Neuronal stem cell (in vitro differentiated cells): ENCODE results near the gene PAQR5.
A peak's percentile ranks its signal among the peaks of the same experiment; 100 is the strongest.

Experiments
- DNase-seq: peaks from one replicate; pipeline ENCODE4 v3.0.0-alpha.2; 2013; ENCODE audit warnings: low spot score
- H2AFZ ChIP-seq: one replicate; pipeline ENCODE4 v1.6.1; 2013; ENCODE audit warnings: mild to moderate bottlenecking, low read length, inconsistent platforms
- H2AK5ac ChIP-seq: 2 replicates; pipeline ENCODE4 v1.6.1; 2013; ENCODE audit warnings: low read depth, mild to moderate bottlenecking, inconsistent platforms, low read length, moderate library complexity, mixed read lengths
- H2BK120ac ChIP-seq: 2 replicates; pipeline ENCODE4 v1.6.1; 2013; ENCODE audit warnings: low read depth, mild to moderate bottlenecking, inconsistent platforms, low read length, moderate library complexity, mixed read lengths
- H2BK12ac ChIP-seq: one replicate; pipeline ENCODE4 v1.6.1; 2013; ENCODE audit warnings: low read length, inconsistent platforms
- H2BK15ac ChIP-seq: 2 replicates; pipeline ENCODE4 v1.6.1; 2013; ENCODE audit warnings: mild to moderate bottlenecking, low read length, inconsistent platforms, mixed read lengths
- H2BK5ac ChIP-seq: one replicate; pipeline ENCODE4 v1.6.1; 2013; ENCODE audit warnings: inconsistent platforms, mild to moderate bottlenecking, low read length, moderate library complexity
- H3K14ac ChIP-seq: one replicate; pipeline ENCODE4 v1.6.1; 2013; ENCODE audit warnings: low read length, inconsistent platforms
- H3K18ac ChIP-seq: 2 replicates; pipeline ENCODE4 v1.6.1; 2013; ENCODE audit warnings: low read length, inconsistent platforms
- H3K23ac ChIP-seq: 2 replicates; pipeline ENCODE4 v1.6.1; 2013; ENCODE audit warnings: low read depth, mild to moderate bottlenecking, mixed read lengths, low read length, inconsistent platforms; ENCODE audit not compliant: poor library complexity
- H3K27ac ChIP-seq: replicated peaks from 3 replicates; pipeline ENCODE4 v1.5.1; 2013; ENCODE audit warnings: low read length, inconsistent platforms
- H3K27me3 ChIP-seq, 3 experiments: 2 replicates each; pipeline ENCODE4 v1.6.1; 2013; ENCODE audit warnings: low read length in 3 of 3, mild to moderate bottlenecking in 2 of 3, inconsistent platforms in 1 of 3, low read depth in 1 of 3, mixed read lengths in 1 of 3, moderate library complexity in 1 of 3; ENCODE audit not compliant: control insufficient read depth in 3 of 3, insufficient read depth in 3 of 3
- H3K36me3 ChIP-seq, 2 donors: replicated peaks in 1 of 2; 2 replicates each; pipeline ENCODE4 v1.6.1; 2013; ENCODE audit warnings: low read length in 2 of 2; ENCODE audit not compliant: control insufficient read depth in 2 of 2, insufficient read depth in 2 of 2
- H3K4ac ChIP-seq: 2 replicates; pipeline ENCODE4 v1.6.1; 2013; ENCODE audit warnings: inconsistent platforms, mild to moderate bottlenecking, low read length, moderate library complexity
- H3K4me1 ChIP-seq, 2 donors: 1 replicate in 1 of 2; 2 replicates in 1 of 2; pipeline ENCODE4 v1.6.1; 2013; ENCODE audit warnings: low read length in 2 of 2, low read depth in 1 of 2; ENCODE audit not compliant: control insufficient read depth in 2 of 2, insufficient read depth in 1 of 2
- H3K4me2 ChIP-seq: one replicate; pipeline ENCODE4 v1.6.1; 2013; ENCODE audit warnings: mild to moderate bottlenecking, low read length, inconsistent platforms; ENCODE audit not compliant: insufficient read depth, poor library complexity, severe bottlenecking
- H3K4me3 ChIP-seq, 2 donors: 2 replicates each; pipeline ENCODE4 v1.5.1; 2013; ENCODE audit warnings: low read length in 2 of 2, mild to moderate bottlenecking in 2 of 2, inconsistent platforms in 1 of 2, moderate library complexity in 1 of 2
- H3K79me1 ChIP-seq: one replicate; pipeline ENCODE4 v1.6.1; 2013; ENCODE audit warnings: low read depth, mild to moderate bottlenecking, inconsistent platforms, low read length, moderate library complexity
- H3K9ac ChIP-seq: one replicate; pipeline ENCODE4 v1.6.1; 2013; ENCODE audit warnings: mild to moderate bottlenecking, low read depth, low read length, inconsistent platforms; ENCODE audit not compliant: poor library complexity
- H3K9me3 ChIP-seq, 2 donors: replicated peaks in 1 of 2; 2 replicates each; pipeline versions ENCODE3 to v1.6.1; 2013; ENCODE audit warnings: low read length in 2 of 2, mild to moderate bottlenecking in 2 of 2, inconsistent platforms in 1 of 2, low read depth in 1 of 2, mixed read lengths in 1 of 2, moderate library complexity in 1 of 2; ENCODE audit not compliant: control insufficient read depth in 2 of 2, insufficient read depth in 1 of 2
- H4K8ac ChIP-seq: one replicate; pipeline ENCODE4 v1.6.1; 2013; ENCODE audit warnings: low read depth, mild to moderate bottlenecking, inconsistent platforms, low read length, moderate library complexity
- H4K91ac ChIP-seq: one replicate; pipeline ENCODE4 v1.6.1; 2013; ENCODE audit warnings: low read length, low read depth, mild to moderate bottlenecking, inconsistent platforms; ENCODE audit not compliant: poor library complexity
- WGBS, 2 donors: extraction: QIAGEN DNeasy Blood & Tissue Kit; methylation state at CpG; one replicate each; pipeline ENCODE4 v1.1.7; 2013; ENCODE audit warnings: missing lambda C conversion rate in 2 of 2, mixed read lengths in 1 of 2; ENCODE audit not compliant: insufficient read length in 2 of 2, insufficient replicate concordance in 1 of 2; ENCODE audit errors: extremely low coverage in 2 of 2; 5-methylcytosine and 5-hydroxymethylcytosine counted together

PAQR5 gene

GRCh38 chr15:69320977-69321554, 22.4 kb downstream of the PAQR5 start:
- WGBS, 2 donors: no CpG with 5 or more reads among the region's 7 CpGs
- peaks cover 0 to 31% (median 0%) of the 10 kb centered on the region in 3 experiments for H3K27me3 ChIP-seq
- no peak overlapping the region for H2AK5ac ChIP-seq
- no peak overlapping the region for H2BK5ac ChIP-seq
- H3K9me3 ChIP-seq: peaks cover 0 to 2% of the 10 kb centered on the region in 2 donors
- no peak for DNase-seq
- no peak overlapping the region for H3K4me3 ChIP-seq
- no peak overlapping the region for H3K4me2 ChIP-seq
- no peak overlapping the region for H2BK15ac ChIP-seq
- no peak overlapping the region for H3K9ac ChIP-seq
- H3K27ac ChIP-seq: no peak overlapping the region
- H3K18ac ChIP-seq: no peak overlapping the region
- H2AFZ ChIP-seq: no peak overlapping the region
- no peaks in the 10 kb centered on the region for H3K79me1 ChIP-seq
- H2BK120ac ChIP-seq: no peak overlapping the region
- no peak overlapping the region for H3K4ac ChIP-seq
- H3K14ac ChIP-seq: no peak overlapping the region
- peaks cover 0 to 2% of the 10 kb centered on the region in 2 donors for H3K4me1 ChIP-seq
- H4K91ac ChIP-seq: no peak overlapping the region
- no peaks in the 10 kb centered on the region for H3K36me3 ChIP-seq
- no peak overlapping the region for H4K8ac ChIP-seq
- H3K23ac ChIP-seq: no peak overlapping the region
- no peak overlapping the region for H2BK12ac ChIP-seq

- Histone ChIP-seq H3K9me3 (peaks cover 0 to 2% of the 10 kb centered on the region in 2 donors), H3K36me3 (no peaks in the 10 kb centered on the region), H3K14ac (no peak overlapping the region), H3K27ac (no peak overlapping the region), H2AFZ (no peak overlapping the region), H2BK120ac (no peak overlapping the region), H4K8ac (no peak overlapping the region), H2BK15ac (no peak overlapping the region), H3K4me3 (no peak overlapping the region), H2BK5ac (no peak overlapping the region), H3K23ac (no peak overlapping the region), H3K79me1 (no peaks in the 10 kb centered on the region), H3K4me2 (no peak overlapping the region), H2BK12ac (no peak overlapping the region), H3K9ac (no peak overlapping the region), H2AK5ac (no peak overlapping the region), H3K4me1 (peaks cover 0 to 2% of the 10 kb centered on the region in 2 donors), H4K91ac (no peak overlapping the region), H3K18ac (no peak overlapping the region), H3K4ac (no peak overlapping the region), H3K27me3 (peaks cover 0 to 25% (median 0%) of the 10 kb centered on the region in 3 experiments)
- no peak for DNase-seq
- no CpG with 5 or more reads among the region's 5 CpGs for WGBS, 2 donors
Observed at GRCh38 chr15:69323893-69324430, 25.2 kb downstream of the PAQR5 start.

GRCh38 chr15:69324565-69324964, 25.9 kb downstream of the PAQR5 start:
- H2AK5ac ChIP-seq: no peak overlapping the region
- no peak overlapping the region for H3K4me3 ChIP-seq
- no peak for DNase-seq
- no peak overlapping the region for H2BK120ac ChIP-seq
- no peaks in the 10 kb centered on the region for H3K36me3 ChIP-seq
- no peak overlapping the region for H3K23ac ChIP-seq
- no peak overlapping the region for H2BK15ac ChIP-seq
- no peak overlapping the region for H3K27ac ChIP-seq
- WGBS, 2 donors: no CpG with 5 or more reads among the region's 5 CpGs
- no peak overlapping the region for H3K4me2 ChIP-seq
- H4K91ac ChIP-seq: no peak overlapping the region
- peaks cover 0 to 2% of the 10 kb centered on the region in 2 donors for H3K9me3 ChIP-seq
- H3K4me1 ChIP-seq: peaks cover 0 to 2% of the 10 kb centered on the region in 2 donors
- no peak overlapping the region for H3K18ac ChIP-seq
- peaks cover 0 to 22% (median 0%) of the 10 kb centered on the region in 3 experiments for H3K27me3 ChIP-seq
- no peak overlapping the region for H2BK12ac ChIP-seq
- no peak overlapping the region for H3K4ac ChIP-seq
- H3K79me1 ChIP-seq: no peaks in the 10 kb centered on the region
- no peak overlapping the region for H2AFZ ChIP-seq
- no peak overlapping the region for H3K14ac ChIP-seq
- no peak overlapping the region for H4K8ac ChIP-seq
- H3K9ac ChIP-seq: no peak overlapping the region
- H2BK5ac ChIP-seq: no peak overlapping the region

- H3K36me3 ChIP-seq: no peaks in the 10 kb centered on the region
- peak overlapping the region in 1 of 2 donors; percentile 23 for H3K4me3 ChIP-seq
- no peak overlapping the region for H4K91ac ChIP-seq
- no peak for DNase-seq
- H3K4me1 ChIP-seq: peaks cover 0 to 2% of the 10 kb centered on the region in 2 donors
- no peak overlapping the region for H2BK12ac ChIP-seq
- no peak overlapping the region for H3K4ac ChIP-seq
- no peak overlapping the region for H3K9ac ChIP-seq
- H3K27ac ChIP-seq: no peak overlapping the region
- no peak overlapping the region for H3K14ac ChIP-seq
- H2AFZ ChIP-seq: no peak overlapping the region
- H2BK120ac ChIP-seq: no peak overlapping the region
- H4K8ac ChIP-seq: no peak overlapping the region
- H2BK15ac ChIP-seq: no peak overlapping the region
- H2AK5ac ChIP-seq: no peak overlapping the region
- H3K18ac ChIP-seq: no peak overlapping the region
- WGBS, 2 donors: no CpG with 5 or more reads among the region's 7 CpGs
- H3K27me3 ChIP-seq: peaks cover 0 to 18% (median 0%) of the 10 kb centered on the region in 3 experiments
- H2BK5ac ChIP-seq: no peak overlapping the region
- H3K9me3 ChIP-seq: peaks cover 0 to 2% of the 10 kb centered on the region in 2 donors
- H3K4me2 ChIP-seq: no peak overlapping the region
- no peaks in the 10 kb centered on the region for H3K79me1 ChIP-seq
- no peak overlapping the region for H3K23ac ChIP-seq
Observed at GRCh38 chr15:69325456-69325971, 26.8 kb downstream of the PAQR5 start.
